Fibroblast of villous mesenchyme (primary cell): ENCODE data around the gene ZNF407. TPM values are rescaled to one million over a fixed set of nuclear protein-coding genes. Genes with fewer than 3 reads are reported as not detected.

Experiments used
- DNase-seq: peaks from one replicate; pipeline ENCODE4 v3.0.0-alpha.2; 2010; ENCODE audit warnings: low read depth
- H3K4me3 ChIP-seq: 2 replicates; pipeline ENCODE4 v1.5.1; 2011; ENCODE audit warnings: low read depth, mild to moderate bottlenecking, low read length
- CTCF ChIP-seq: IDR thresholded peaks from 2 replicates; pipeline ENCODE4 v1.5.1; 2012; ENCODE audit warnings: low read depth, mild to moderate bottlenecking, low read length; ENCODE audit not compliant: insufficient read depth
- total RNA-seq: library from RNA; depleted of rRNA; stranded (reverse); fragments of >200 nt; gene quantifications from 2 replicates; pipeline ENCODE4 v1.2.3, GENCODE V29; 2012

ZNF407 gene
- total RNA-seq, 1 donor, result 22.0 TPM

- peak; percentile 38 for DNase-seq
- TF ChIP-seq CTCF, result no peak
- H3K4me3 ChIP-seq, result no peak overlapping the region
Measured at GRCh38 chr18:75031717-75032317, 434.1 kb downstream of the ZNF407 start.

- DNase-seq, result no peak
- H3K4me3 ChIP-seq, result no peak overlapping the region
- TF ChIP-seq CTCF, result no peak
Measured at GRCh38 chr18:75033516-75033915, 435.8 kb downstream of the ZNF407 start.

- no peak overlapping the region for H3K4me3 ChIP-seq
- TF ChIP-seq CTCF, result no peak
- DNase-seq, result no peak
Measured at GRCh38 chr18:75034937-75035336, 437.3 kb downstream of the ZNF407 start.

- DNase-seq, result no peak
- no peak for TF ChIP-seq CTCF
- no peak overlapping the region for H3K4me3 ChIP-seq
Measured at GRCh38 chr18:75035928-75036327, 438.3 kb downstream of the ZNF407 start.

GRCh38 chr18:75036917-75037688 lies 439.4 kb downstream of the ZNF407 start:
- TF ChIP-seq CTCF, result no peak
- no peak overlapping the region for H3K4me3 ChIP-seq
- DNase-seq, result peak; percentile 72

- no peak for TF ChIP-seq CTCF
- no peak overlapping the region for H3K4me3 ChIP-seq
- DNase-seq, result no peak
Measured at GRCh38 chr18:75037689-75037955, 440.0 kb downstream of the ZNF407 start.
